Measurements from ENCODE around the gene RMC1. TPM values are rescaled to one million over a fixed set of nuclear protein-coding genes. Genes with fewer than 3 reads are reported as not detected.

The RMC1 gene
- total RNA-seq, 1 experiment from 2014 or later: 12.9 TPM

DNA sequence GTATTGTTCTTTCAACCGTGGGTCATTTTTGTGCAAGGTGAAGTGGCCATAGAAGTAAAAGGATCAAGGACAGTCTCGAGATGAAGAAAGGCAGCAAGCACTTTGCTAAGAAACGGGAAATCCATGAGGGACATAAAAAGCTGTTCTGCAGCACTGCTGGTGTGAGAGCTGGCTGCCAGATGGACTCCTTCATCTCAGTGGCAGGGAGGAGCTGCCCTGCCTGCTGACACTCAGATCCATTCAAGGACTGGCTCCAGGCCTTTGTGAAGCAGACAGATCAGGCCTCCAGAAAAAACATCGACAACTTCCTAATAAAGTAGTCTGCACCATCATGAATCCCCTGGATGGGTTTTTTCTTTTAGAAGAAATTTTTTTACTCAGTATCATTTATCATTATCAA, 29.5 kb downstream of the RMC1 start:
- Mint-ChIP-seq H3K27ac (ENCODE audit: unreplicated experiment) (no peak overlapping the region), H3K9me3 (ENCODE audit: unreplicated experiment) (no peaks in the 10 kb centered on the region), H3K27me3 (ENCODE audit: insufficient read depth, unreplicated experiment) (no peaks in the 10 kb centered on the region), H3K36me3 (ENCODE audit: insufficient read depth, unreplicated experiment) (peaks cover 32% of the 10 kb centered on the region), H3K4me1 (ENCODE audit: low read depth, unreplicated experiment) (no peaks in the 10 kb centered on the region), H3K4me3 (ENCODE audit: unreplicated experiment) (no peak overlapping the region)
- intact Hi-C loops (cut with micrococcal nuclease; ENCODE audit: unreplicated experiment): no loop called here
- no TSS peak for BruUV-seq (replicated peaks)
- Histone ChIP-seq H3K36me3 (ENCODE audit: control insufficient read depth, insufficient read depth, low read length) (no peaks in the 10 kb centered on the region), H3K9me3 (no peaks in the 10 kb centered on the region), H3K4me1 (no peaks in the 10 kb centered on the region), H3K27me3 (replicated peaks; ENCODE audit: control insufficient read depth, insufficient read depth, low read length) (no peaks in the 10 kb centered on the region), H3K4me3 (ENCODE audit: low read depth, low read length) (no peak overlapping the region)
- DNase-seq: no peak
- TF ChIP-seq, protein P1, sequence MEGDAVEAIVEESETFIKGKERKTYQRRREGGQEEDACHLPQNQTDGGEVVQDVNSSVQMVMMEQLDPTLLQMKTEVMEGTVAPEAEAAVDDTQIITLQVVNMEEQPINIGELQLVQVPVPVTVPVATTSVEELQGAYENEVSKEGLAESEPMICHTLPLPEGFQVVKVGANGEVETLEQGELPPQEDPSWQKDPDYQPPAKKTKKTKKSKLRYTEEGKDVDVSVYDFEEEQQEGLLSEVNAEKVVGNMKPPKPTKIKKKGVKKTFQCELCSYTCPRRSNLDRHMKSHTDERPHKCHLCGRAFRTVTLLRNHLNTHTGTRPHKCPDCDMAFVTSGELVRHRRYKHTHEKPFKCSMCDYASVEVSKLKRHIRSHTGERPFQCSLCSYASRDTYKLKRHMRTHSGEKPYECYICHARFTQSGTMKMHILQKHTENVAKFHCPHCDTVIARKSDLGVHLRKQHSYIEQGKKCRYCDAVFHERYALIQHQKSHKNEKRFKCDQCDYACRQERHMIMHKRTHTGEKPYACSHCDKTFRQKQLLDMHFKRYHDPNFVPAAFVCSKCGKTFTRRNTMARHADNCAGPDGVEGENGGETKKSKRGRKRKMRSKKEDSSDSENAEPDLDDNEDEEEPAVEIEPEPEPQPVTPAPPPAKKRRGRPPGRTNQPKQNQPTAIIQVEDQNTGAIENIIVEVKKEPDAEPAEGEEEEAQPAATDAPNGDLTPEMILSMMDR (IDR thresholded peaks at IDR 0.05; ENCODE audit: insufficient read depth in 1 of 2, low read depth in 1 of 2, low read length in 1 of 2, severe bottlenecking in 1 of 2, unreplicated experiment in 1 of 2): no peak
- ChIA-PET POLR2A (no interaction called here), CTCF (interaction anchor here (0.7 kb wide), 1 partner anchor 37 kb away, joined by 4 read pairs; no protein-coding TSS in a partner anchor)

DNA sequence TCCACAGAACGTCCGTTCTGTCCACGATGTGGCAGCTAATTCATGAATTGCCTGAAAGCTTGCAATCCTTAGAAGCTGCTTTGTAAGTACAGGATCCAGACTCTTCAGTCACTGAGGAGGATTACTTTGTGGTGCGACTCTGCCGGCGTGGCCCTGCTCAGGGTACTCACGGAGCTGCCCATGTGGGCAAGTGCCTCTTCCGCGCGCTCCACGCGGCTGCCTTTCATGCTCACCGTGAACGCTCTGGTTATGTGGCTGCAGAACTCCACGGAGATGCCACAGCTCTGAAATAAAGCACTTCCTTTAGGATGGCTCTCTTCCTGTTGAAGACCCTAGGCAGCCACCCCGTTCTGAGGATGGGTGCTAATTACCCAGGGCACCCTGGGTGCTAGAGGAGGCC, 31.0 kb downstream of the RMC1 start:
- no peak overlapping the region for H3K4me3 Mint-ChIP-seq (ENCODE audit: unreplicated experiment)
- H3K27me3 Mint-ChIP-seq (ENCODE audit: insufficient read depth, unreplicated experiment): no peaks in the 10 kb centered on the region
- H3K27ac Mint-ChIP-seq (ENCODE audit: unreplicated experiment): no peak overlapping the region
- no peaks in the 10 kb centered on the region for H3K27me3 ChIP-seq (replicated peaks; ENCODE audit: control insufficient read depth, insufficient read depth, low read length)
- no peaks in the 10 kb centered on the region for H3K9me3 Mint-ChIP-seq (ENCODE audit: unreplicated experiment)
- peaks cover 27% of the 10 kb centered on the region for H3K36me3 Mint-ChIP-seq (ENCODE audit: insufficient read depth, unreplicated experiment)
- TF ChIP-seq, protein P1 (IDR thresholded peaks at IDR 0.05; ENCODE audit: insufficient read depth in 1 of 2, low read depth in 1 of 2, low read length in 1 of 2, severe bottlenecking in 1 of 2, unreplicated experiment in 1 of 2): no peak
- intact Hi-C loops (cut with micrococcal nuclease; ENCODE audit: unreplicated experiment): no loop called here
- no peaks in the 10 kb centered on the region for H3K36me3 ChIP-seq (ENCODE audit: control insufficient read depth, insufficient read depth, low read length)
- ChIA-PET POLR2A (no interaction called here), CTCF (no interaction called here)
- H3K4me1 ChIP-seq: no peaks in the 10 kb centered on the region
- H3K4me1 Mint-ChIP-seq (ENCODE audit: low read depth, unreplicated experiment): no peaks in the 10 kb centered on the region
- H3K4me3 ChIP-seq (ENCODE audit: low read depth, low read length): no peak overlapping the region
- H3K9me3 ChIP-seq: no peaks in the 10 kb centered on the region
- BruUV-seq (replicated peaks): no TSS peak
- DNase-seq: no peak

DNA sequence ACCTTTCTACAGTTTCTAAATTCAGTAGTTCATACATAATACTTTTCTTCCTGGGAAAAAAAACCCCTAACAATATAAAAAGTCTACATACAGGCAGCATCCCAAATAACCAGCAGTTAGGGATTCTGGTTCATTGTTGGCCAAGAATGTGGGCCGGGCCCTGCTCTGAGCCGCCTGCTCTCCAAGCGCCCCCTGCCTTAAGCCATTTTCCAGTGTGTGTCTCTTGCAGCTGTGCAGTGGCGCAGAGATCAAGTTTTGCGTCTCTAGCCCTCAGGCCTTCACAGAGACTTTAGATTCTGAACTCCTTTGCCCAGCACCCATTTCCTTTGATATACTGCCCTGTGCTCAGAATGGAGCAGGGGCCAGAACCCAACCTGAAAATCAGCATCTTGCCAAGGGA, 32.9 kb downstream of the RMC1 start:
- no peaks in the 10 kb centered on the region for H3K9me3 ChIP-seq
- TF ChIP-seq, protein P1 (IDR thresholded peaks at IDR 0.05; ENCODE audit: insufficient read depth in 1 of 2, low read depth in 1 of 2, low read length in 1 of 2, severe bottlenecking in 1 of 2, unreplicated experiment in 1 of 2): no peak
- H3K9me3 Mint-ChIP-seq (ENCODE audit: unreplicated experiment): no peaks in the 10 kb centered on the region
- H3K4me3 Mint-ChIP-seq (ENCODE audit: unreplicated experiment): no peak overlapping the region
- no peaks in the 10 kb centered on the region for H3K36me3 ChIP-seq (ENCODE audit: control insufficient read depth, insufficient read depth, low read length)
- ChIA-PET POLR2A (no interaction called here), CTCF (no interaction called here)
- no peaks in the 10 kb centered on the region for H3K4me1 ChIP-seq
- no peak for DNase-seq
- H3K4me1 Mint-ChIP-seq (ENCODE audit: low read depth, unreplicated experiment): no peaks in the 10 kb centered on the region
- intact Hi-C loops (cut with micrococcal nuclease; ENCODE audit: unreplicated experiment): no loop called here
- H3K4me3 ChIP-seq (ENCODE audit: low read depth, low read length): no peak overlapping the region
- H3K27me3 Mint-ChIP-seq (ENCODE audit: insufficient read depth, unreplicated experiment): no peaks in the 10 kb centered on the region
- no peak overlapping the region for H3K27ac Mint-ChIP-seq (ENCODE audit: unreplicated experiment)
- H3K27me3 ChIP-seq (replicated peaks; ENCODE audit: control insufficient read depth, insufficient read depth, low read length): no peaks in the 10 kb centered on the region
- no TSS peak for BruUV-seq (replicated peaks)
- peaks cover 29% of the 10 kb centered on the region for H3K36me3 Mint-ChIP-seq (ENCODE audit: insufficient read depth, unreplicated experiment)

All from Caco-2 (cell line).